CD4-positive, CD25-positive, alpha-beta regulatory T cell (primary cell): ENCODE measurements around the gene TMEM240. TPM values are rescaled to one million over a fixed set of nuclear protein-coding genes. Genes with fewer than 3 reads are reported as not detected.

Source experiments
- ATAC-seq, 2 donors: fragments of 150-1000 bp; cut with Tn5 transposase; one replicate each; pipeline ENCODE4 v1.10.0; 2021; ENCODE audit warnings: low read depth in 2 of 2, moderate number of reproducible peaks in 2 of 2, moderate library complexity in 1 of 2
- DNase-seq, 3 donors: peaks; one replicate each; pipeline versions ENCODE4 v3.0.0 to v3.0.0-alpha.2; 2012 to 2022; ENCODE audit warnings: mixed read lengths in 1 of 3
- H3K27ac ChIP-seq: one replicate; pipeline ENCODE4 v1.7.0; 2013; ENCODE audit warnings: mild to moderate bottlenecking, low read length; ENCODE audit not compliant: insufficient read depth, poor library complexity, severe bottlenecking
- H3K27me3 ChIP-seq: one replicate; pipeline ENCODE4 v1.7.0; 2013; ENCODE audit warnings: low read length; ENCODE audit not compliant: control insufficient read depth, insufficient read depth
- H3K36me3 ChIP-seq: one replicate; pipeline ENCODE4 v1.7.0; 2013; ENCODE audit warnings: mild to moderate bottlenecking, low read length, moderate library complexity; ENCODE audit not compliant: control insufficient read depth, insufficient read depth
- H3K4me1 ChIP-seq: 2 replicates; pipeline ENCODE4 v1.7.0; 2013; ENCODE audit warnings: mild to moderate bottlenecking, low read length; ENCODE audit not compliant: insufficient read depth, control insufficient read depth, poor library complexity, severe bottlenecking
- H3K4me3 ChIP-seq: one replicate; pipeline ENCODE4 v1.7.0; 2013; ENCODE audit warnings: low read depth, mild to moderate bottlenecking, low read length, moderate library complexity
- H3K9me3 ChIP-seq, 2 experiments: 1 replicate in 1 of 2; 2 replicates in 1 of 2; pipeline ENCODE4 v1.7.0; 2013; ENCODE audit warnings: low read length in 2 of 2, mild to moderate bottlenecking in 1 of 2, moderate library complexity in 1 of 2; ENCODE audit not compliant: control insufficient read depth in 2 of 2
- H3K27ac Mint-ChIP-seq, 3 donors: one replicate each; pipeline ENCODE4 v1.8.0; 2020 to 2022; ENCODE audit warnings: mild to moderate bottlenecking in 3 of 3, mixed read lengths in 3 of 3, moderate library complexity in 2 of 3
- H3K27me3 Mint-ChIP-seq: one replicate; pipeline ENCODE4 v1.8.0; 2022; ENCODE audit warnings: mild to moderate bottlenecking, mixed read lengths
- H3K36me3 Mint-ChIP-seq: one replicate; pipeline ENCODE4 v1.8.0; 2020; ENCODE audit warnings: mixed read lengths
- H3K4me1 Mint-ChIP-seq, 4 donors: one replicate each; pipeline ENCODE4 v1.8.0; 2020 to 2022; ENCODE audit warnings: mixed read lengths in 4 of 4, mild to moderate bottlenecking in 1 of 4
- H3K4me3 Mint-ChIP-seq, 4 donors: one replicate each; pipeline ENCODE4 v1.8.0; 2020 to 2022; ENCODE audit warnings: mild to moderate bottlenecking in 4 of 4, mixed read lengths in 4 of 4, moderate library complexity in 3 of 4
- H3K9me3 Mint-ChIP-seq, 7 donors: one replicate each; pipeline ENCODE4 v1.8.0; 2020 to 2022; ENCODE audit warnings: mixed read lengths in 7 of 7, mild to moderate bottlenecking in 3 of 7, moderate library complexity in 2 of 7
- polyA plus RNA-seq, 4 donors: library from polyadenylated mRNA; unstranded; fragments of 300-500 nt; fragmentation: Illumina TruSeq; gene quantifications; one replicate each; pipeline ENCODE4 v1.2.3, GENCODE V29; 2021
- total RNA-seq: library from RNA; stranded (reverse); gene quantifications from one replicate; pipeline ENCODE4 v1.2.3, GENCODE V29; 2022

TMEM240 gene
- total and polyA plus RNA-seq, 5 donors from 2014 or later = not detected

GRCh38 chr1:1541956-1542765 lies 1.7 kb upstream of the TMEM240 start:
- peak overlapping the region in 3 of 4 donors; percentile 43 to 69 (median 67) for H3K4me3 Mint-ChIP-seq
- Histone ChIP-seq H3K9me3 (no peaks in the 10 kb centered on the region), H3K4me1 (peaks cover 11% of the 10 kb centered on the region), H3K27ac (no peak overlapping the region), H3K4me3 (no peak overlapping the region), H3K27me3 (peaks cover 3% of the 10 kb centered on the region), H3K36me3 (peaks cover 5% of the 10 kb centered on the region)
- no peaks in the 10 kb centered on the region for H3K36me3 Mint-ChIP-seq
- DNase-seq (no peak), ATAC-seq (no peak)
- peaks cover 0 to 11% (median 0%) of the 10 kb centered on the region in 4 donors for H3K4me1 Mint-ChIP-seq
- H3K27me3 Mint-ChIP-seq = no peaks in the 10 kb centered on the region
- peak overlapping the region in 2 of 3 donors; percentile 11 to 69 for H3K27ac Mint-ChIP-seq
- H3K9me3 Mint-ChIP-seq = no peaks in the 10 kb centered on the region

GRCh38 chr1:1540818-1541628 lies 599 bp upstream of the TMEM240 start:
- no peak overlapping the region for H3K4me3 ChIP-seq
- peaks cover 5% of the 10 kb centered on the region for H3K36me3 ChIP-seq
- DNase-seq (no peak), ATAC-seq (no peak)
- peaks cover 11% of the 10 kb centered on the region for H3K4me1 ChIP-seq
- no peaks in the 10 kb centered on the region for H3K9me3 ChIP-seq
- Mint-ChIP-seq H3K4me3 (peak overlapping the region in 2 of 4 donors; percentile 56 to 67), H3K4me1 (peaks cover 0 to 11% (median 0%) of the 10 kb centered on the region in 4 donors), H3K27ac (no peak overlapping the region), H3K9me3 (no peaks in the 10 kb centered on the region), H3K36me3 (no peaks in the 10 kb centered on the region), H3K27me3 (no peaks in the 10 kb centered on the region)
- H3K27ac ChIP-seq = peak overlapping the region; percentile 33
- peaks cover 3% of the 10 kb centered on the region for H3K27me3 ChIP-seq

- H3K9me3 Mint-ChIP-seq = no peaks in the 10 kb centered on the region
- peaks cover 0 to 11% (median 0%) of the 10 kb centered on the region in 4 donors for H3K4me1 Mint-ChIP-seq
- H3K36me3 Mint-ChIP-seq = no peaks in the 10 kb centered on the region
- ATAC-seq (no peak), DNase-seq (no peak)
- no peaks in the 10 kb centered on the region for H3K27me3 Mint-ChIP-seq
- peak overlapping the region in 3 of 4 donors; percentile 64 to 70 (median 65) for H3K4me3 Mint-ChIP-seq
- Histone ChIP-seq H3K4me3 (no peak overlapping the region), H3K9me3 (no peaks in the 10 kb centered on the region), H3K4me1 (peaks cover 11% of the 10 kb centered on the region), H3K27me3 (peaks cover 3% of the 10 kb centered on the region), H3K36me3 (peaks cover 5% of the 10 kb centered on the region), H3K27ac (no peak overlapping the region)
- H3K27ac Mint-ChIP-seq = no peak overlapping the region
These were observed 924 bp downstream of the TMEM240 start for GRCh38 chr1:1539310-1540089.

- Mint-ChIP-seq H3K9me3 (no peaks in the 10 kb centered on the region), H3K27me3 (no peaks in the 10 kb centered on the region), H3K36me3 (no peaks in the 10 kb centered on the region), H3K27ac (peak overlapping the region in 1 of 3 donors; percentile 60), H3K4me1 (peaks cover 0 to 11% (median 0%) of the 10 kb centered on the region in 4 donors), H3K4me3 (peak overlapping the region in 2 of 4 donors; percentile 16 to 39)
- Histone ChIP-seq H3K9me3 (no peaks in the 10 kb centered on the region), H3K27me3 (peaks cover 3% of the 10 kb centered on the region), H3K27ac (no peak overlapping the region), H3K4me1 (peaks cover 11% of the 10 kb centered on the region), H3K36me3 (peaks cover 5% of the 10 kb centered on the region), H3K4me3 (no peak overlapping the region)
- no peak for ATAC-seq
- no peak for DNase-seq
These were observed 1.5 kb downstream of the TMEM240 start for GRCh38 chr1:1538989-1539309.

GRCh38 chr1:1538334-1538733 lies 2.1 kb downstream of the TMEM240 start:
- peak overlapping the region in 3 of 4 donors; percentile 31 to 39 (median 38) for H3K4me3 Mint-ChIP-seq
- H3K4me1 ChIP-seq = peaks cover 11% of the 10 kb centered on the region
- H3K36me3 ChIP-seq = peaks cover 5% of the 10 kb centered on the region
- no peak overlapping the region for H3K27ac ChIP-seq
- H3K36me3 Mint-ChIP-seq = no peaks in the 10 kb centered on the region
- DNase-seq (no peak), ATAC-seq (no peak)
- H3K27ac Mint-ChIP-seq = peak overlapping the region in 1 of 3 donors; percentile 60
- H3K27me3 Mint-ChIP-seq = no peaks in the 10 kb centered on the region
- H3K27me3 ChIP-seq = peaks cover 3% of the 10 kb centered on the region
- H3K9me3 ChIP-seq = no peaks in the 10 kb centered on the region
- peaks cover 0 to 11% (median 0%) of the 10 kb centered on the region in 4 donors for H3K4me1 Mint-ChIP-seq
- no peaks in the 10 kb centered on the region for H3K9me3 Mint-ChIP-seq
- H3K4me3 ChIP-seq = no peak overlapping the region

- Mint-ChIP-seq H3K4me3 (peak overlapping the region in 2 of 4 donors; percentile 38 to 50), H3K4me1 (peaks cover 0 to 11% (median 0%) of the 10 kb centered on the region in 4 donors), H3K9me3 (no peaks in the 10 kb centered on the region), H3K27ac (no peak overlapping the region), H3K36me3 (no peaks in the 10 kb centered on the region), H3K27me3 (no peaks in the 10 kb centered on the region)
- Histone ChIP-seq H3K4me1 (peaks cover 11% of the 10 kb centered on the region), H3K27ac (no peak overlapping the region), H3K9me3 (no peaks in the 10 kb centered on the region), H3K4me3 (no peak overlapping the region), H3K36me3 (peaks cover 4% of the 10 kb centered on the region), H3K27me3 (peaks cover 3% of the 10 kb centered on the region)
- ATAC-seq (no peak), DNase-seq (no peak)
These were observed 2.7 kb downstream of the TMEM240 start for GRCh38 chr1:1537626-1538250.

- no peaks in the 10 kb centered on the region for H3K36me3 ChIP-seq
- peaks cover 0 to 1% of the 10 kb centered on the region in 2 experiments for H3K9me3 ChIP-seq
- no peak overlapping the region for H3K27ac ChIP-seq
- H3K27me3 ChIP-seq = peaks cover 3% of the 10 kb centered on the region
- DNase-seq = no peak
- no peak overlapping the region for H3K4me3 ChIP-seq
- H3K4me3 Mint-ChIP-seq = no peak overlapping the region
- H3K4me1 ChIP-seq = peaks cover 11% of the 10 kb centered on the region
- H3K27me3 Mint-ChIP-seq = no peaks in the 10 kb centered on the region
- peaks cover 2% of the 10 kb centered on the region for H3K36me3 Mint-ChIP-seq
- no peak for ATAC-seq
- H3K4me1 Mint-ChIP-seq = peaks cover 0 to 11% (median 0%) of the 10 kb centered on the region in 4 donors
- no peak overlapping the region for H3K27ac Mint-ChIP-seq
- H3K9me3 Mint-ChIP-seq = peaks cover 0 to 2% (median 0%) of the 10 kb centered on the region in 7 donors
These were observed 3.4 kb downstream of the TMEM240 start for GRCh38 chr1:1536938-1537546.
